Measurements from ENCODE around the gene PROB1. TPM values are rescaled to one million over a fixed set of nuclear protein-coding genes. Genes with fewer than 3 reads are reported as not detected.

The PROB1 gene
- polyA plus RNA-seq, 1 of the 3 experiments (the other 2 are of a cell fraction) = 0.44 TPM

- WGBS (ENCODE audit: low lambda C conversion rate) = 0% methylated on average over 47 of the region's 66 CpGs
- peaks cover 49% of the 10 kb centered on the region for H3K79me2 ChIP-seq (ENCODE audit: insufficient read depth)
- POLR2A ChIA-PET = interaction anchor here (0.5 to 1.8 kb wide), 17 partner anchors 32 to 1164 kb away, joined by 3 to 34 read pairs (median 3); partner anchors contain the start of genes HSPA9, MATR3 and UBE2D2
- CTCF ChIA-PET = interaction anchor here (0.7 to 2.1 kb wide), 15 partner anchors 10 to 762 kb away, joined by 3 to 14 read pairs (median 4); partner anchors contain the start of gene MATR3
- H3K4me1 ChIP-seq (ENCODE audit: control insufficient read depth in 1 of 2, insufficient read depth in 2 of 2, low read depth in 1 of 2, low read length in 1 of 2) = peaks cover 0 to 5% of the 10 kb centered on the region in 2 experiments; a peak in 2 of 4 replicates
- no peaks in the 10 kb centered on the region for H3K9me2 ChIP-seq
- H3F3A ChIP-seq (replicated peaks; ENCODE audit: insufficient read depth) = peaks cover 23% of the 10 kb centered on the region
- H3K36me3 ChIP-seq (replicated peaks in 1 of 2; ENCODE audit: control insufficient read depth in 1 of 2, insufficient read depth in 2 of 2, low read length in 1 of 2) = peaks cover 0 to 7% of the 10 kb centered on the region in 2 experiments
- peak within 1 kb of the TSS; percentile 51; the same call in 1 of the 2 replicates for H2AFZ ChIP-seq (ENCODE audit: low read depth)
- H3K27ac ChIP-seq (ENCODE audit: low read depth in 2 of 2, low read length in 1 of 2) = peak within 1 kb of the TSS; percentile 96 to 99
- H3K4me2 ChIP-seq = peak within 1 kb of the TSS; percentile 97
- DNase-seq = peak; percentile 93
- peak within 1 kb of the TSS; percentile 93 to 96 for H3K4me3 ChIP-seq (ENCODE audit: low read depth in 2 of 2, low read length in 1 of 2)
- no peaks in the 10 kb centered on the region for H3K9me3 ChIP-seq
- peak within 1 kb of the TSS; percentile 100 for H3K9ac ChIP-seq
- peaks cover 46% of the 10 kb centered on the region for H4K20me1 ChIP-seq (ENCODE audit: insufficient read depth)
- no peaks in the 10 kb centered on the region for H3K27me3 ChIP-seq (ENCODE audit: insufficient read depth)
- peak; percentile 28; the same call in 1 of the 2 replicates for TF ChIP-seq SMC3 (IDR thresholded peaks at IDR 0.05; ENCODE audit: low read depth, low read length)
- TF ChIP-seq RFX5 (IDR thresholded peaks at IDR 0.05; ENCODE audit: low read length) = peak; percentile 57; the same call in 1 of the 2 replicates
- TF ChIP-seq SIN3A (IDR thresholded peaks at IDR 0.05; ENCODE audit: borderline replicate concordance, low read depth, low read length) = peak; percentile 94
- no peak; the same call in 1 of the 2 replicates for TF ChIP-seq GATA2 (CRISPR knock-in tag; IDR thresholded peaks at IDR 0.05)
- TF ChIP-seq IRF3 (IDR thresholded peaks at IDR 0.05; ENCODE audit: low read depth, low read length) = no peak
- peak; percentile 42; the same call in 1 of the 2 replicates for TF ChIP-seq RCOR1 (IDR thresholded peaks at IDR 0.05; ENCODE audit: low read length)
- TF ChIP-seq YY1 (IDR thresholded peaks at IDR 0.05; ENCODE audit: low read depth) = no peak
- TF ChIP-seq CTCF (IDR thresholded peaks at IDR 0.05) = peak; percentile 68
- peak; percentile 15; the same call in 1 of the 2 replicates for TF ChIP-seq FOXM1 (IDR thresholded peaks at IDR 0.05; ENCODE audit: low read depth)
- TF ChIP-seq ZBTB33 (IDR thresholded peaks at IDR 0.05; ENCODE audit: borderline replicate concordance, low read depth) = 0 out of 2 replicates have a peak, but pooled peaks have one; percentile 10
- TF ChIP-seq MAX (IDR thresholded peaks at IDR 0.05; ENCODE audit: low read depth) = peak; percentile 92
- TF ChIP-seq RXRA (IDR thresholded peaks at IDR 0.05; ENCODE audit: borderline replicate concordance, low read depth) = no peak
- TF ChIP-seq USF1 (IDR thresholded peaks at IDR 0.05; ENCODE audit: borderline replicate concordance, low read depth) = peak; percentile 49; the same call in 1 of the 2 replicates
- TF ChIP-seq GABPA (IDR thresholded peaks at IDR 0.05; ENCODE audit: low read depth) = peak; percentile 85
- 0 out of 2 replicates have a peak, but pooled peaks have one; percentile 50 for TF ChIP-seq USF2 (IDR thresholded peaks at IDR 0.05; ENCODE audit: borderline replicate concordance, low read depth, low read length)
- peak; percentile 72 for TF ChIP-seq ELF1 (IDR thresholded peaks at IDR 0.05)
- no peak for TF ChIP-seq NFIC (IDR thresholded peaks at IDR 0.05; ENCODE audit: borderline replicate concordance)
- no peak for TF ChIP-seq REST (IDR thresholded peaks at IDR 0.05; ENCODE audit: low read depth, low read length)
- no peak for TF ChIP-seq EZH2phosphoT487 (IDR thresholded peaks at IDR 0.05; ENCODE audit: borderline replicate concordance, low read depth)
- no peak for TF ChIP-seq FOSL2 (IDR thresholded peaks at IDR 0.05; ENCODE audit: borderline replicate concordance, low read depth)
Observed at GRCh38 chr5:139341689-139342422, 53.0 kb downstream of the PROB1 start, which contains the start of gene PAIP2. Gene PAIP2 (plus strand): TSS chr5:139341854. CDS start chr5:139363785, 21,931 bp downstream.

All from SK-N-SH (cell line).